ENCODE results near the gene PAX8. TPM values are rescaled to one million over a fixed set of nuclear protein-coding genes. Genes with fewer than 3 reads are reported as not detected.
"Not testable (repeated sequence)": the region's sequence is repeated elsewhere in the genome, so short reads cannot be mapped to it uniquely, and the experiment has no call there.

Gene PAX8
- total RNA-seq (1 to 10 TPM in 1 of 10 donors, under 1 TPM in 7, not detected in 2; 0.08 to 2.0 (median 0.41) TPM), polyA plus RNA-seq (under 1 TPM in 1 of 2 donors, not detected in 1; 0.35 TPM)
- long read RNA-seq, donor 1, result 0 reads
- long read RNA-seq, donor 2, partial matches to known transcripts, result 0 of 9 reads
- long read RNA-seq, donor 2, other reads (novel, unspliced or antisense), result 9 of 9 reads
- long read RNA-seq, donor 3, partial matches to known transcripts, result 0 of 1 reads
- long read RNA-seq, donor 3, other reads (novel, unspliced or antisense), result 1 of 1 reads

DNA sequence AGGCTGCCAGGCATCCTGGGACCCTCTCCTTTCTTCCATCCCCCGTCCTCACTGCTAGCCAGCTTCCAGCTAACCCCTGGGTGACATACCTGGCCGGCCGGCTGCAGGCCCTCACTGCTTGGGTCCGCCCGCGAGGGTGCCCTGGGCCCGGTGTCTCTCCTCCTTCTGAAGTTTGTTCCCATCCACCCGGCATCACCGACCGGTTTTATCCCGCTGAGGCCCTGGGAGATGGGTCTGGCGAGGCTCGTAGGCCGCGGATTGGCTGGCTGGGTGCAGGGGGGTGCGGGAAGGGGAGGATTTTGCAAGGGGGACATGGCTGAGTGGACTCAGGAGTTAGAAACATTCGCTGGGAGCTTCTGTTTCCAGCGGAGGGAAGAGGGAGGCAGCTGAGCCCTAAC, at the start of gene PAX8:
TSS of gene PAX8 (minus strand) at position 180 of the 398 bp plus-strand sequence. CDS start 527 bp downstream, outside the sequence.
- Histone ChIP-seq H3K4me3 (peak within 1 kb of the TSS in 3 of 10 donors; percentile 13 to 37 (median 21)), H3K27ac (no peak within 1 kb of the TSS), H3K36me3 (no peaks in the 10 kb centered on the region), H3K4me1 (peaks cover 6 to 37% (median 28%) of the 10 kb centered on the region in 9 donors), H3K27me3 (peaks cover 18 to 72% (median 56%) of the 10 kb centered on the region in 7 donors), H3K9me3 (no peaks in the 10 kb centered on the region)
- WGBS, 2 donors, result 48 to 61% methylated on average over 18 of the region's 18 CpGs
- intact Hi-C loops (cut with DNase I), result no loop called here
- no peak for DNase-seq
- no peak for ATAC-seq
- TF ChIP-seq, protein P1, sequence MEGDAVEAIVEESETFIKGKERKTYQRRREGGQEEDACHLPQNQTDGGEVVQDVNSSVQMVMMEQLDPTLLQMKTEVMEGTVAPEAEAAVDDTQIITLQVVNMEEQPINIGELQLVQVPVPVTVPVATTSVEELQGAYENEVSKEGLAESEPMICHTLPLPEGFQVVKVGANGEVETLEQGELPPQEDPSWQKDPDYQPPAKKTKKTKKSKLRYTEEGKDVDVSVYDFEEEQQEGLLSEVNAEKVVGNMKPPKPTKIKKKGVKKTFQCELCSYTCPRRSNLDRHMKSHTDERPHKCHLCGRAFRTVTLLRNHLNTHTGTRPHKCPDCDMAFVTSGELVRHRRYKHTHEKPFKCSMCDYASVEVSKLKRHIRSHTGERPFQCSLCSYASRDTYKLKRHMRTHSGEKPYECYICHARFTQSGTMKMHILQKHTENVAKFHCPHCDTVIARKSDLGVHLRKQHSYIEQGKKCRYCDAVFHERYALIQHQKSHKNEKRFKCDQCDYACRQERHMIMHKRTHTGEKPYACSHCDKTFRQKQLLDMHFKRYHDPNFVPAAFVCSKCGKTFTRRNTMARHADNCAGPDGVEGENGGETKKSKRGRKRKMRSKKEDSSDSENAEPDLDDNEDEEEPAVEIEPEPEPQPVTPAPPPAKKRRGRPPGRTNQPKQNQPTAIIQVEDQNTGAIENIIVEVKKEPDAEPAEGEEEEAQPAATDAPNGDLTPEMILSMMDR (IDR thresholded peaks at IDR 0.05), result no peak

DNA sequence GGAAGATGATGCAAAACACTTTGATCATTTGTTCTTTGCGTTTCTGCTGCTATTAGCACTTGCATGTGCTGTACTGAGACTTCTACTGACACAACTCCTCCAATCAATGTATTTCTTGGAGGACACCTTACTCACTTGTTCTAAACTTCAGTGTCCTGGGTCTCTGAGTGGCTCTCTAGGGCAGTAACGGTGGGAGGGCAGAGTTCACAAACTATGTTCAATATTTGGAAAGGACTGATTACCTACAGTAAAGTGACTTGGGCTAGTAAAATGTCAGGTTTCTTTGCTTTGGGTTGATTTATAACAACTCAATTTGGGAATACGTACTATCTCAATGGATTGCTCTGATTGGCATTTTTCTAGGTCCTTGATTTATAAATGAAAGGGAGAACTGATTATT, 49.3 kb upstream of the PAX8 start:
- TF ChIP-seq, protein P1 (IDR thresholded peaks at IDR 0.05), result no peak
- H3K36me3 ChIP-seq, result no peaks in the 10 kb centered on the region
- no peak for ATAC-seq
- no peak overlapping the region for H3K27ac ChIP-seq
- peaks cover 0 to 12% (median 6%) of the 10 kb centered on the region in 9 donors for H3K4me1 ChIP-seq
- H3K27me3 ChIP-seq, result no peaks in the 10 kb centered on the region
- no peaks in the 10 kb centered on the region for H3K9me3 ChIP-seq
- DNase-seq, result no peak
- WGBS, 2 donors, result 89 to 94% methylated on average over 3 of the region's 3 CpGs
- intact Hi-C loops (cut with DNase I), result no loop called here
- H3K4me3 ChIP-seq, result no peak overlapping the region

DNA sequence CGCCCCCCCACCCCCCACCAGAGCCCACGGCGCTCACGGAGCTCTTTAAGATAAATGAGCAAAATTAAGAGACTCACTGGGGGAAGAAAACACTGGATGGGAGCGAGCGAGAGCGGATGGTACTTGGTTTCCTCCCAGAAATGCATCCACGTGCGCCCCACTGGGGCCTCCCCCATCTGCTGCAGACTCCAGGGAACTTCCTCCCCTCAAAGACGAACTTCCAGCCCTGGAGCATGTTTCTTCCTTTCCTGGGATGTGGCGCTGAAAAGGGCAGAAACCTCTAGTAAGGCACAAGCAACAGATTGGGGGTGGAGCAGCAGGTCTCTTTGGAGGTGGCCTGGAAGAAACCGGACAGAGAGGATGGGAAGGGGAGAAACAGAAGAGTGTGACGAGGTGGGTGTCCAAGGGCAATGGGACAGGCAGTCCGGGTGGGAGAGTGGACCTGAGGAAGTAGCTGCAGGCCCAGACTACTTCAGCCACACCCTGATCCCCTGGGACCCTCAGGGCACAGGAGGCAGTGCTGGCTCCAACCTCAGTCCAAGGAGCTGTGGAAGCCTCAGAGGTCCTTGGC, 46.5 kb upstream of the PAX8 start:
- WGBS, 2 donors, result 11 to 13% methylated on average over 14 of the region's 14 CpGs

DNA sequence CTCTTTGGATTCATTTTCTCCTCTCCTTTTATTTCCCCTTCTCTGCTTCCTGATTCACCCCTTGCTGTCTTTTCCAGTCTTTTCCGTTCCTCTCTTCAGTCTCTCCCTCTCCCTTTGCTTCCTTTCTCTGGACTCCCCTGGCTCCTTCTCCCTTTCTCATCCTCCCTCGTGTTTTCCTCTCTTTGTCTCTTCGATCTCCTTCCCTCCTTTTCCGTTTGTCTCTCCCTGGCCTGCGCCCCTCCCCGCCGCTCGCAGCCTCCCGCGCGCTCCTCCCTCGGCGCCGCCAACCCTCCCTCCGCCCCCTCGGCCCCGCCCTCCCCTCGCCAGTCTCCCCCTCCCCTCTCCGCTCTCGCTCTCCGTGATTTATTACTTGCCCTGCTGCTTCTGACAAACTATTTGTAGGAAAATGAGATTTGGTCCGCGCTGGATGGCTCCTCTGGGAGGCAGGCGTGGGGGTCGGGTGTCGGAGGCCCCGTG, 46.0 kb upstream of the PAX8 start:
- peak overlapping the region in 4 of 10 donors; percentile 15 to 50 (median 36) for H3K27ac ChIP-seq
- peak; percentile 23 to 62 for DNase-seq
- TF ChIP-seq, protein P1 (IDR thresholded peaks at IDR 0.05), result no peak
- peaks cover 0 to 9% (median 0%) of the 10 kb centered on the region in 7 donors for H3K27me3 ChIP-seq
- 1% methylated on average over 27 of the region's 27 CpGs for WGBS, 2 donors
- intact Hi-C loops (cut with DNase I), result no loop called here
- no peaks in the 10 kb centered on the region for H3K36me3 ChIP-seq
- H3K4me1 ChIP-seq, result peaks cover 0 to 12% (median 6%) of the 10 kb centered on the region in 9 donors
- no peaks in the 10 kb centered on the region for H3K9me3 ChIP-seq
- H3K4me3 ChIP-seq, result peak overlapping the region; percentile 10 to 51 (median 42)
- ATAC-seq, result peak; percentile 61 to 86 (median 78)

More for the DNA sequence above, 46.5 kb upstream of the PAX8 start:
- peak in 2 of 8 donors; percentile 14 to 18 for ATAC-seq
- H3K9me3 ChIP-seq; intact Hi-C loops (cut with DNase I); H3K27me3 ChIP-seq; DNase-seq; H3K36me3 ChIP-seq: not testable (repeated sequence)
- Histone ChIP-seq H3K4me1 (peaks cover 0 to 12% (median 6%) of the 10 kb centered on the region in 9 donors), H3K4me3 (peak overlapping the region; percentile 10 to 51 (median 42)), H3K27ac (peak overlapping the region in 5 of 10 donors; percentile 15 to 50 (median 26))

DNA sequence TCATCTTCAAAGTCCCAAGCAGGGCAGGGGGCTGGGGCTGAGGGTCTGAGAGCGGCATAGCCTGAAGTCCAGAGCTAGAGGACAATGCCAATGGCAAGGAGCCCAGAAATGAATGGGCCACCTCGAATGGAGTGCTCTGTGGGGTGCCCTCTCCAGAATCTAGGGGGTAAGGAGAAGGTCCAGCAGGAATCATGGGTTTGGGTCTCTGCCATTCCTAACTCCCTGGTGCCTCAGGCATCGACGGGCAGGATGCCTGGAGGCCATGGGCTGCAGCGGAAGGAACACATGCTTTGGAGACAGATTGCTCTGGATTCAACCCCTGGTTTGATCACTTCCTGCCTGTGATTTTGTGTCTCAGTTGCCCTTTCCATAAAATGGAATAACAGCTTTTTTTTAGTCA, 44.4 kb upstream of the PAX8 start:
- H3K27ac ChIP-seq; intact Hi-C loops (cut with DNase I); H3K27me3 ChIP-seq; H3K9me3 ChIP-seq; H3K4me3 ChIP-seq; DNase-seq; H3K36me3 ChIP-seq: not testable (repeated sequence)
- WGBS, 2 donors, result 55 to 63% methylated on average over 5 of the region's 5 CpGs
- ATAC-seq, result peak in 1 of 8 donors; percentile 5
- peaks cover 0 to 12% (median 6%) of the 10 kb centered on the region in 9 donors for H3K4me1 ChIP-seq

DNA sequence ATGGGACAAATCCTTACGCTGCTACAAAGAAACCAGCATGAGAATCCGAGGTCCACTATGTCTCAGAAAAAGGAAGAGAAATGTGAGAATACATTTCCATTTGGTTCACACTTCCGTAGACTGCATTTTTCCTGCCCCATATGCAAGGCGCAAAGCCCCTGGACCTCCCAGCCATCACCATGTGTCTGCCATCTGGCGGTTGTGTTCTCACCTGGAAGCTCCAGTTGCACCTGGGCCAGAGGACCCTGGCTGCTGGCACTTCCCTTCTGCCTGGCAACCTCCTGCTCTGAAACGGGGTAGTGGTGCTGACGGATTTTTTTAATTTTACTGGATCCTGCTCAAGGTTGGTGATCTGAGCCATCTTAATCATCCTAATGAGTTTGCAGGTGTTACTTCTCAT, 41.4 kb upstream of the PAX8 start:
- DNase-seq; H3K27ac ChIP-seq; H3K36me3 ChIP-seq; ATAC-seq; H3K4me3 ChIP-seq; intact Hi-C loops (cut with DNase I); H3K4me1 ChIP-seq; H3K9me3 ChIP-seq: not testable (repeated sequence)
- 73 to 75% methylated on average over 7 of the region's 7 CpGs for WGBS, 2 donors
- peaks cover 0 to 13% (median 4%) of the 10 kb centered on the region in 7 donors for H3K27me3 ChIP-seq

DNA sequence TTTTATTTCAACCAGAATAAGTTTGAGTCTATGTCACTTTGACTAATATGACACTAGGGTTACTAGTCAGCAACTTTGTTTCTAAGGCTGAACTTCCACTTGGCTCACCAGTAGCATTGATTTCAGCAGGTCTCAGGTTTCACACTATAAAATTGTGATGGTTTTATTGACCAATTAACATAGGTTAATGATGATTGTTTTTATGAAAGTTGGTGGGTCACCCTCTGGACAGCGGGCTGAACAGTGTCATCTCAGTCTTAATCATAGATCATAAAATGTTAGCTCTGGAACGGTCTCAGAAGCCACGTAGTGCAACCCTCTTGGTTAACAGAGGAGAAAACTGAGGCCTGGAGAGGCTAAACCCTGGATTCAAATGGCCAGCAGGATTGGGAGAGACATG, 40.2 kb upstream of the PAX8 start:
- WGBS, 2 donors, result 91 to 94% methylated on average over 3 of the region's 3 CpGs
- not testable (repeated sequence) for ATAC-seq

More for the DNA sequence above, 40.2 kb upstream of the PAX8 start:
- DNase-seq; H3K36me3 ChIP-seq; H3K27ac ChIP-seq; H3K4me1 ChIP-seq; intact Hi-C loops (cut with DNase I); H3K4me3 ChIP-seq; H3K9me3 ChIP-seq: not testable (repeated sequence)
- H3K27me3 ChIP-seq, result peaks cover 0 to 13% (median 4%) of the 10 kb centered on the region in 7 donors
